Measurements from ENCODE around the gene PSTPIP1. TPM values are rescaled to one million over a fixed set of nuclear protein-coding genes. Genes with fewer than 3 reads are reported as not detected.

The PSTPIP1 gene
- total and polyA plus RNA-seq, 9 donors, result 1.3 to 2.9 (median 2.3) TPM

DNA sequence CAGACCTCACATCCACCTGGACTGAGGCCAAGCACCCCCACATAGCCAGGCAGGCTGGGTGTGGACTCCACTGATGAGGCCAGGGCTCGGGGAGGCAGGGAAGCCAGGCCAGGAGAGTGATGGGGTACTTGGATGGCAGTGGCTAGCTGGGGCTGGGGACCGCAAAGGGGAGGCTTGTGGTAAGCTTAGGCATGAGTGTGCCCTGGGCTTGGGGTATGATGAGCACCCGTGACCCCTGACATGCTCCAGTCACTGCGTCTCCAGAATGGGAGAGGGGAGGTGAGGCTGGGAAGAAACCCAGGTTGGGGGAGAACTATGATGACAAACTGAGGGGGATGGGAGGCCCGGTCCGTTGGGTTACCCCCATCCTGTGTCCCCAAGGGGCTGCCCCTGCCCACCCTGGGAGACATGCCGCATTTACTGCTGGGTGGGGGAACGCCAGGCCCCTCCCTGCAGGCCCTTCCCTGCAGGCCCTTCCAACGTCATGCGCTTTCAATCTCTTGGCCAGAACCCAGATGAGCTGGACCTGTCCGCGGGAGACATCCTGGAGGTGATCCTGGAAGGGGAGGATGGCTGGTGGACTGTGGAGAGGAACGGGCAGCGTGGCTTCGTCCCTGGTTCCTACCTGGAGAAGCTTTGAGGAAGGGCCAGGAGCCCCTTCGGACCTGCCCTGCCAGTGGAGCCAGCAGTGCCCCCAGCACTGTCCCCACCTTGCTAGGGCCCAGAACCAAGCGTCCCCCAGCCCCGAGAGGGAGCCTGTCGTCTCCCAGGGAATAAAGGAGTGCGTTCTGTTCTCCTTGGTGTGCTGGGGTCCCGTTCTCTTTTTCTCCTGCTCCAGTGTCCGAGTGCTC, 41.8 kb downstream of the PSTPIP1 start:
- Histone ChIP-seq H3K27ac (ENCODE audit: low read length) (no peak overlapping the region), H3K4me3 (ENCODE audit: low read length) (no peak overlapping the region), H3K4me1 (ENCODE audit: control insufficient read depth, insufficient read depth, low read length) (peaks cover 50% of the 10 kb centered on the region), H3K9me3 (replicated peaks; ENCODE audit: control insufficient read depth, low read depth, low read length) (no peaks in the 10 kb centered on the region), H3K36me3 (ENCODE audit: control insufficient read depth, insufficient read depth, low read length) (peaks cover 37% of the 10 kb centered on the region), H3K27me3 (ENCODE audit: control insufficient read depth, insufficient read depth, low read length) (no peaks in the 10 kb centered on the region)
- no peak for DNase-seq
- 79% methylated on average over 19 of the region's 22 CpGs for WGBS (ENCODE audit: insufficient coverage)

DNA sequence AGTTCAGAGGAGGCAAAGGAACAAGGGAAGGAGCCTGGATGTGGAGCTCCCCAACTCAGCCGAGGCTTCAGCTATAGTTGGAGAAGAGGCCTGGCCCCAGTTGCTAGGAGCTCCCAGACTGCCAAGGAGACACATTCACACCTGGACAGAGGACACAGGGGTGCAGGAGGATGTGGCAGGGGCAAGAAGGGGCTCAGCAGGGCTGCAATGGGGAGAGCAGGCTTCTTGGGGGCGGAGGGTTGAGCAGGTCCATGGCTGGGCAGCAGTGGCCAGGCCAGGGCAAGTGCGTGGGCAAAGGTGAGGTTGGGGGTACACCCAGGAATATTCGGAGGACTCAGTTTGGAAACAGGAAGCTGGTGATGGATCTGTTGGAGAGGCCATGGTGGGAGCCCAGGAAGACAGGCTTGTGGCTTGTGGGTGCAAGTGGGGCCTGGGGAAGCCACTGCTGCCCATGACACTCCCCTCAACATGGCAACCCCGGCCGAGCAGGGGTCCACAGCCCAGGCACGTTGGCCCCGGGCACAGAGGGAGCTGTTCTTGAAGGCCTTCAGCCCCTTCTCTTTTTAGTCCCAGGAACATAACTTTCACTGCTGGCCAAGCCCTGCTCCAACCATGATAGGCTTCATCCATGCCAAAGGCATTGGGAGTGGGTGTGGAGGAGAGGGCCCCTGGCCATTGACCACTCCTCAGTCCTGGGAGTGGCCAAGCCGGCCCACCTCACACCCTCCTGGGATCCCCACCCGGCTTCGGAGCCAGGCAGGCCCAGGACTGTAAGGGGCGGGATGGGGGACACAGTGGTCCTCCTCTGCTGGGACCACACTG, 42.7 kb downstream of the PSTPIP1 start:
- peaks cover 42% of the 10 kb centered on the region for H3K36me3 ChIP-seq (ENCODE audit: control insufficient read depth, insufficient read depth, low read length)
- 89% methylated on average over 4 of the region's 12 CpGs for WGBS (ENCODE audit: insufficient coverage)
- no peaks in the 10 kb centered on the region for H3K27me3 ChIP-seq (ENCODE audit: control insufficient read depth, insufficient read depth, low read length)

DNA sequence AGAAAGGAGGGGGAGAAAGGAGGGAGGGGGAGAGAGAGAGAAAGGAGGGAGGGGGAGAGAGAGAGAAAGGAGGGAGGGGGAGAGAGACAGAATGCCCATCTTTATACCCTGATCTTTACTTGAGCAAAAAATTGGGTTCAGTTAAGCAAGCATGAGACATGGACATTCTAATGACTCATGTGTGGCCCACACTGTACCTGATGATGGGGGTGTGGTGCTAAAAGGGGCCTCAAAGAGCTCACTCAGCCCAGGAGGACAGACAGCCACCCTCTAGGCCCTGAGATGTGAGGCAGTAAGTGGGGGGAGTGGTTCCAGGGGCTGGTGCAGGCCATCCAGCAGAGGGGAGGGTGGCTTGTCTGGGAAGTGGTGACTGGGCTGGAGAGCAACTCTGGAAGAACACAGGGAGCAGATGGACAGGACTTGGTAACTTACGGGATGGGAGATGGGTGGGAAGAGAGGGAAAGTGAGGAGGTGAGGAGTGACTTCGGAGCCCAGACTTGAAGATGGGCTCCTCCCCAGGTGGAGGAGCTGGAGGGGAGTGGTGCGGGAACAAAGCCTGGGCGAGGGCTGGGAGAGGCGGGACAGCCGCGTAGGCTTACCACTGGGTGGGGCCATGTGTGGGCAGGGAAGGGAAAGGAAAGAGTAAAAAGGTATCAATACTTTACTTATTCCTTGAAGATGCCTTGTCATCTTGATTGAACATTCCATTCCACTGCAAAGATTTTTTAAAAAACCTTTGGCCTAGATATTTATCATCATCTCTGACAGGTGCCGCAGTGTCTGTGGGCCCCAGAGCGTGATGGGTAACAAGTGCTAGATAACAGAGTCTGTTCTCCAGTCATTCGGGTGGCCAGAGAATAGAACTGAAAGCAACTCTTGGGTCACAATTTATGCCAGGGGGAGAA, 43.6 kb downstream of the PSTPIP1 start:
- Histone ChIP-seq H3K9me3 (replicated peaks; ENCODE audit: control insufficient read depth, low read depth, low read length) (no peaks in the 10 kb centered on the region), H3K4me1 (ENCODE audit: control insufficient read depth, insufficient read depth, low read length) (peaks cover 37% of the 10 kb centered on the region), H3K36me3 (ENCODE audit: control insufficient read depth, insufficient read depth, low read length) (peaks cover 51% of the 10 kb centered on the region), H3K27ac (ENCODE audit: low read length) (no peak overlapping the region), H3K4me3 (ENCODE audit: low read length) (no peak overlapping the region), H3K27me3 (ENCODE audit: control insufficient read depth, insufficient read depth, low read length) (no peaks in the 10 kb centered on the region)
- no CpG with 5 or more reads among the region's 10 CpGs for WGBS (ENCODE audit: insufficient coverage)
- no peak for DNase-seq

More for the DNA sequence above, 42.7 kb downstream of the PSTPIP1 start:
- no peak for DNase-seq
- Histone ChIP-seq H3K27ac (ENCODE audit: low read length) (no peak overlapping the region), H3K4me1 (ENCODE audit: control insufficient read depth, insufficient read depth, low read length) (peaks cover 43% of the 10 kb centered on the region), H3K9me3 (replicated peaks; ENCODE audit: control insufficient read depth, low read depth, low read length) (no peaks in the 10 kb centered on the region), H3K4me3 (ENCODE audit: low read length) (no peak overlapping the region)

DNA sequence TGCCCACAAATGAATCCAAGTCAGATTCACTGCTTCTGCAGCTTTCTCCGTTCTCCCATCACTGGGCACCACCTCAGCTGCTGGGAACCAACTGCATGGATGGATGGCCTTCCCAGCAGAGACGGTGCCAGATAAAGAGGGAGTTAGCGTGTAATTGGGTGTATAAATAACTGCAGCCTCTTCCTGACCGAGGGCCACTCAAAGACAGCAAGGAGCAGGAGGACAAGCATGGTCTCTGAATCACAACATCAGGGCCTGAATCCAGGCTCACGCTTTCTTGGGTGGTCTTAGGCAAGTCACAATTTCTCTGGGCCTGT, 44.2 kb downstream of the PSTPIP1 start:
- Histone ChIP-seq H3K9me3 (replicated peaks; ENCODE audit: control insufficient read depth, low read depth, low read length) (no peaks in the 10 kb centered on the region), H3K4me3 (ENCODE audit: low read length) (no peak overlapping the region), H3K27ac (ENCODE audit: low read length) (no peak overlapping the region), H3K4me1 (ENCODE audit: control insufficient read depth, insufficient read depth, low read length) (peaks cover 37% of the 10 kb centered on the region), H3K36me3 (ENCODE audit: control insufficient read depth, insufficient read depth, low read length) (peaks cover 57% of the 10 kb centered on the region), H3K27me3 (ENCODE audit: control insufficient read depth, insufficient read depth, low read length) (no peaks in the 10 kb centered on the region)
- no CpG with 5 or more reads among the region's 5 CpGs for WGBS (ENCODE audit: insufficient coverage)
- no peak for DNase-seq

DNA sequence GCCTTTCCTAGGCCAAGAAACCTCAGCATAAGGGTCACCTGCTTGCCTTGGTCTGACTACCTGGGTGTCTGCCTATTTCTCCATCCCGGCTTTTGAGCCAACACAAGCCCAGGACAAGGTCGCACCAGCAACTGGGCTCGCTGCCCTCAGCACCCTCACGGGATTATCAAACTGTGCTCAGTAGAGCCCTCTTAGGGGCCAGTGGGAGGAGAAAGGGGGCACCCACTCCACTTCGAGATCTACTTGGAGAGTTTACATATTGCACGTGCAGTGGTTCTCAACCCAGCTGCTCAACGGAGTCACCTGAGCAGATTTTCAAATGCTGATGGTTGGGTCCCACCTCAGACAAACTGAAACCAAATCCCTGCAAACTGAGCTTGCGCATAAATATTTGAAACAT, 44.9 kb downstream of the PSTPIP1 start:
- H3K9me3 ChIP-seq (replicated peaks; ENCODE audit: control insufficient read depth, low read depth, low read length), result no peaks in the 10 kb centered on the region
- H3K36me3 ChIP-seq (ENCODE audit: control insufficient read depth, insufficient read depth, low read length), result peaks cover 64% of the 10 kb centered on the region
- no peak overlapping the region for H3K27ac ChIP-seq (ENCODE audit: low read length)
- H3K27me3 ChIP-seq (ENCODE audit: control insufficient read depth, insufficient read depth, low read length), result no peaks in the 10 kb centered on the region
- no peak for DNase-seq
- WGBS (ENCODE audit: insufficient coverage), result no CpG with 5 or more reads among the region's 8 CpGs
- no peak overlapping the region for H3K4me3 ChIP-seq (ENCODE audit: low read length)
- peaks cover 38% of the 10 kb centered on the region for H3K4me1 ChIP-seq (ENCODE audit: control insufficient read depth, insufficient read depth, low read length)

DNA sequence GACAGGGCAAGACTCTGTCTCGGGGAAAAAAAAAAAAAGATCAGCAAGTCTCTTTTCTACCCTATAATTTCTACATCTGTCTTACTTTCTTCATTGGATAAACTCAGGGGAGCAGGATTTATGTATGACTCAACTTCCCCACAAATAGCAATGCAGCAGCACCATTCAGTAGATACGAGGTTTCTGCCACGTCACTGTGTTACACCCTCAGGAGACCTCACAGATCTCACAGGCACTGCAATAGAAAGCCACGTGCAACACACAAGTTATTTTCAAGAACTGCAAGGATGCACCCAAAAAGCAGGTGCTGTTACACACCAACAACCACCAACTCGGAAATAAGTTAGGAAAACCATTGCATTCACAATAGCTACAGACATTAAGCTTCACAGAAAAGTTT, 45.7 kb downstream of the PSTPIP1 start:
- H3K4me1 ChIP-seq (ENCODE audit: control insufficient read depth, insufficient read depth, low read length), result peaks cover 37% of the 10 kb centered on the region
- no peak overlapping the region for H3K4me3 ChIP-seq (ENCODE audit: low read length)
- no peaks in the 10 kb centered on the region for H3K27me3 ChIP-seq (ENCODE audit: control insufficient read depth, insufficient read depth, low read length)
- DNase-seq, result peak; percentile 4
- H3K9me3 ChIP-seq (replicated peaks; ENCODE audit: control insufficient read depth, low read depth, low read length), result no peaks in the 10 kb centered on the region
- 57% methylated on average over 4 of the region's 5 CpGs for WGBS (ENCODE audit: insufficient coverage)
- peaks cover 72% of the 10 kb centered on the region for H3K36me3 ChIP-seq (ENCODE audit: control insufficient read depth, insufficient read depth, low read length)
- no peak overlapping the region for H3K27ac ChIP-seq (ENCODE audit: low read length)

DNA sequence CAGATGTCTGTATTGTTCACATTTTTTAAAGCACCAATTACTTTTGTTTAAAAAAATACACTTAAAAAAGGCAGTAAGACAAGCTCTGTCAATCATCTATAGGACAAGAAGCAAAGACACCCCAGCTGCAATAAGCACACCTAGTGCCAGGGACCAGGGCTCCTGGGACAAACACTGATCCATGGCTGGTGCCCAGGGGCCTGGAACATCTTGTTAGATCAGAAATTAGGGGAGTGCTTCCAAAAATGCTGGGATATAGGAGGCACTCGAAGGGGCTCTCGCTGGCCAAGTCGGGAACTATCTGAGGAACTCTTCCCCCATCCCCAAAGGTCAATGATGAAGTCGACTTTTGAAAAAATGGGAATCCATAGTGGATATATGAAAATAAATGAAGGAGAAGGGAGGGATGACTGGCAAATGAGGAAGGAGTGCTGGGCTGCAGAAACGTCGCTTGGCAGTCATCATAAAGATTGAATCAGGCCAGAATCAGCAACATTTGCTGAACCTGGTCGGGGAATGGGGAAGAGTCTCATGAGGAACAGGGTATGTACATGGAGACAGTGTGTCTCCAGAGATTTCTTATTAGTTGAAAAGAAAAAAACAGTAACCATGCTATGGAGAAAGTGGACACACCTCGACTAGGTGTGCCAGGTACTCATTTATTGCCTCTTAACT, 47.5 kb downstream of the PSTPIP1 start:
- peaks cover 33% of the 10 kb centered on the region for H3K4me1 ChIP-seq (ENCODE audit: control insufficient read depth, insufficient read depth, low read length)
- 57% methylated on average over 3 of the region's 8 CpGs for WGBS (ENCODE audit: insufficient coverage)
- H3K4me3 ChIP-seq (ENCODE audit: low read length), result no peak overlapping the region
- H3K9me3 ChIP-seq (replicated peaks; ENCODE audit: control insufficient read depth, low read depth, low read length), result no peaks in the 10 kb centered on the region
- H3K27ac ChIP-seq (ENCODE audit: low read length), result no peak overlapping the region
- peaks cover 69% of the 10 kb centered on the region for H3K36me3 ChIP-seq (ENCODE audit: control insufficient read depth, insufficient read depth, low read length)
- DNase-seq, result no peak
- H3K27me3 ChIP-seq (ENCODE audit: control insufficient read depth, insufficient read depth, low read length), result no peaks in the 10 kb centered on the region

DNA sequence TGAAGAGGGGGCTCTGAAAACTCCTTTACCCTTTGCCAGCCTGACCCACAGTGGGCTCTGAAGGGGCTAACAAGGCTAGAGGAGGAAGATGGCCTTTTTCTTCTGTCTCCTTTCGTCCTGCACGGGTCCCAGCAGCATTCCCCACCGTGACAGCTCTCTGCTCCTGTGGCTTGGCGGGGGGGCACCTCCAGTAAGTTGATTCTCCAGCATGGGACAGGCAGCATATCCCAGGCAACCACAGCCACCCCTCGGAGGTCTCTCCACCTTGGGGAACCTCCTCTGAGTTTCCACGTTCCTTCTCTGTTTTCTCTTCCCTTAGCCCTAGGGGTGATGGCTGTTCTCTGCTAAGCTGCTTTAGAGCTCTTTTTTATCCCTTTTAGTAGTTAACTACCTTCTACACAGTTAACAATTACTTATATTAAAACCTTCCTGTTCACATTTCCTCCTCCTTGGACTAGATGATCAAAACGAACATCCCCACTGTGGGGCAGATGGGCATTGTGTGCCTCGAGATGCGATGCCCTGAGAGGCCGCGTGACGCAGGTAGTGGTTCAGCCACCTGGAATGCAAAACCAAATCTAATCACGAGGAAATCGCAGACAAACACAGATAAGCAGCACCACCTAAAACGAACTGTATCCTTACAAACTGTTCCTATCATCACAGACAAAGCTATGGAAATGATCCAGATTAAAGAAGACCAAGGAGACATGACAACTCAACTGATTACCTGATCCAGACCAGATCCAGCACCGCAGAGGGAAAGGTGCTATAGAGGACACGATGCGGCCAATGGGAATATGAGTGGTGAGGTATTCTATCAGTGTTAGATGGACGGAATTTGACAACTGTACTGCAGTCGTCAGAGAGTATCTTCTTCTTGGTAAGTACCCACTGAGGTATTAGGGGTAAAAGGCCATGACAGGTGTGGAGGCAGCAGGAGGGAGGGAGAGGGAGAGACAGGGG, 48.3 kb downstream of the PSTPIP1 start:
- Histone ChIP-seq H3K4me1 (ENCODE audit: control insufficient read depth, insufficient read depth, low read length) (peaks cover 33% of the 10 kb centered on the region), H3K9me3 (replicated peaks; ENCODE audit: control insufficient read depth, low read depth, low read length) (no peaks in the 10 kb centered on the region), H3K27ac (ENCODE audit: low read length) (no peak overlapping the region), H3K36me3 (ENCODE audit: control insufficient read depth, insufficient read depth, low read length) (peaks cover 70% of the 10 kb centered on the region), H3K27me3 (ENCODE audit: control insufficient read depth, insufficient read depth, low read length) (no peaks in the 10 kb centered on the region), H3K4me3 (ENCODE audit: low read length) (no peak overlapping the region)
- no peak for DNase-seq
- WGBS (ENCODE audit: insufficient coverage), result 89% methylated on average over 15 of the region's 20 CpGs

Measured in muscle of leg (tissue), 11 donors.